PFSK-1 (cell line): ENCODE data around the gene SCLY.

ENCODE experiments used
- FOXP2 ChIP-seq: optimal IDR thresholded peaks from 2 replicates; pipeline ENCODE3; 2011; ENCODE audit warnings: borderline replicate concordance, control low read depth, inconsistent platforms; ENCODE audit not compliant: insufficient read depth; ENCODE audit errors: extremely low read length, extremely low read depth
- REST ChIP-seq, 2 experiments: IDR thresholded peaks; 2 replicates each; pipeline versions ENCODE4 v1.6.1 to v1.8.0; 2011 to 2012; ENCODE audit warnings: low read depth in 2 of 2, low read length in 2 of 2, control low read depth in 1 of 2, inconsistent platforms in 1 of 2, mild to moderate bottlenecking in 1 of 2, moderate library complexity in 1 of 2; ENCODE audit not compliant: insufficient read depth in 1 of 2
- SIN3A ChIP-seq: IDR thresholded peaks from 2 replicates; pipeline ENCODE4 v1.6.1; 2012; ENCODE audit warnings: mild to moderate bottlenecking, low read length, moderate library complexity, borderline replicate concordance; ENCODE audit not compliant: insufficient read depth
- TAF1 ChIP-seq: IDR thresholded peaks from 2 replicates; pipeline ENCODE4 v1.6.1; 2012; ENCODE audit warnings: low read length, control low read depth, borderline replicate concordance; ENCODE audit not compliant: insufficient read depth

DNA sequence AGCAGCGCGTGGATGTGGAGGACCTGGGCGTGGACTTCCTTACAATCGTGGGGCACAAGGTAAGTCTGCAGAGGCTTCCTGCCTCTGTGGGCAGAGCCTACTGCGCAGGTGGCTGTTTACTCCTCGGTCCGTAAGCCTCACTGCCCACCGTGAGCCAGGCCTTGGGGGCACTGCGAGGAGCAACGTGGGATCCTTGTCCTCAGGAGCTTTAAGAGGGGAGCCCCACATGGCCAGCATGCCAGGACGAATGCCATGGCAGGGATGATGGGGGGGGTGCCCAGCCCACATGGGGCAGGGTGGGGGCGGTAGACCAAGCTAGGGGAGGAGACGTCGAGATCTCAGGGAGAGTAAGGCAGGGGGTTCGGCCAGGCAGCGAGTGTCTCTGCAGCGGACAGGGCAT lies 21.4 kb downstream of the SCLY start:
- TF ChIP-seq TAF1: no peak
- no peak for TF ChIP-seq REST (IDR thresholded peaks at IDR 0.05; ENCODE audit: insufficient read depth in 1 of 2, low read depth in 2 of 2, low read length in 2 of 2)
- no peak for TF ChIP-seq FOXP2
- no peak for TF ChIP-seq SIN3A
